A549 (cell line): ENCODE data around the gene LILRA5. TPM values are rescaled to one million over a fixed set of nuclear protein-coding genes. Genes with fewer than 3 reads are reported as not detected.
A peak's percentile ranks its signal among the peaks of the same experiment; 100 is the strongest.

ENCODE experiments used
- ATAC-seq, 2 experiments: fragments of 200-7000 bp in 1 of 2; fragments of >200 bp in 1 of 2; cut with Nextera tagmentation in 1 of 2; cut with Tn5 transposase in 1 of 2; 3 replicates each; pipeline versions ENCODE4 v1.8.0 to v1.9.1; 2018 to 2020; ENCODE audit warnings: mild to moderate bottlenecking in 1 of 2, moderate library complexity in 1 of 2
- CTCF ChIA-PET: fragments of 300-600 bp; sonication (Branson Sonifier 250); formaldehyde crosslinking; extraction: SDS; loops from one replicate; lab custom pipeline; 2021; ENCODE audit warnings: antibody characterized with exemption, inconsistent platforms; lab: Yijun Ruan, JAX
- POLR2A ChIA-PET: fragments of 350-600 bp; formaldehyde crosslinking; extraction: SDS; loops from one replicate; lab custom pipeline; 2021; ENCODE audit warnings: antibody characterized with exemption, inconsistent platforms; lab: Yijun Ruan, JAX
- DNase-seq, 2 experiments: peaks; one replicate each; pipeline versions ENCODE4 v3.0.0 to v3.0.0-alpha.2; 2011 to 2016; ENCODE audit warnings: low read depth in 1 of 2, low spot score in 1 of 2
- FAIRE-seq: peaks from 2 replicates; lab custom pipeline; 2011; peaks lifted over from hg19 to GRCh38; lab: Jason Lieb, UNC
- H3K27ac ChIP-seq, 2 experiments: fragments of >200 bp; sonication (Bioruptor Twin); formaldehyde crosslinking; 3 replicates each; pipeline ENCODE4 v1.5.1; 2016 to 2017
- H3K4me1 ChIP-seq: fragments of >200 bp; sonication (Bioruptor Twin); formaldehyde crosslinking; 3 replicates; pipeline ENCODE4 v1.6.1; 2016
- H3K4me2 ChIP-seq: fragments of >200 bp; sonication (Bioruptor Twin); formaldehyde crosslinking; 3 replicates; pipeline ENCODE4 v1.6.1; 2016
- H3K4me3 ChIP-seq: fragments of >200 bp; sonication (Bioruptor Twin); formaldehyde crosslinking; 3 replicates; pipeline ENCODE4 v1.5.1; 2016
- H3K9me3 ChIP-seq: fragments of >200 bp; sonication (Bioruptor Twin); formaldehyde crosslinking; 3 replicates; pipeline ENCODE4 v1.6.1; 2016
- CBX2 ChIP-seq: fragments of 200-600 bp; sonication (generic); IDR thresholded peaks from 2 replicates; pipeline ENCODE4 v1.6.1; 2016; ENCODE audit warnings: low read depth, mild to moderate bottlenecking, borderline replicate concordance
- HDAC2 ChIP-seq: fragments of 200-600 bp; sonication (generic); IDR thresholded peaks from 2 replicates; pipeline ENCODE4 v1.6.1; 2016
- HEYL ChIP-seq: fragments of 250-450 bp; sonication (Bioruptor Pico); IDR thresholded peaks from 2 replicates; pipeline ENCODE4 v1.8.0; 2021; ENCODE audit warnings: mild to moderate bottlenecking, moderate library complexity
- MYC ChIP-seq: IDR thresholded peaks from 2 replicates; pipeline ENCODE4 v1.6.1; 2012; ENCODE audit warnings: mild to moderate bottlenecking, inconsistent platforms, low read length, improper control_type of control experiment, borderline replicate concordance
- PHF8 ChIP-seq: fragments of 200-600 bp; sonication (generic); IDR thresholded peaks from 2 replicates; pipeline ENCODE4 v1.6.1; 2016; ENCODE audit warnings: low read depth, mild to moderate bottlenecking, antibody characterized with exemption, moderate library complexity, borderline replicate concordance
- POLR2A ChIP-seq: IDR thresholded peaks from 2 replicates; pipeline ENCODE4 v1.6.1; 2012; ENCODE audit warnings: mild to moderate bottlenecking, low read length
- RAD21 ChIP-seq, 2 experiments: fragments of >200 bp in 1 of 2; sonication (Bioruptor Twin) in 1 of 2; formaldehyde crosslinking in 1 of 2; IDR thresholded peaks in 1 of 2; conservative IDR thresholded peaks in 1 of 2; 2 replicates in 1 of 2; 3 replicates in 1 of 2; pipeline ENCODE4 v1.6.1; 2012 to 2018; ENCODE audit warnings: inconsistent platforms in 1 of 2
- SMC3 ChIP-seq: fragments of >200 bp; sonication (Bioruptor Twin); formaldehyde crosslinking; IDR thresholded peaks from 3 replicates; pipeline ENCODE4 v1.6.1; 2018; ENCODE audit warnings: inconsistent platforms
- TFCP2L1 ChIP-seq: fragments of 250-450 bp; sonication (Bioruptor Pico); IDR thresholded peaks from 2 replicates; pipeline ENCODE4 v1.5.0; 2021; ENCODE audit warnings: mild to moderate bottlenecking
- WGBS: methylation state at CpG from one replicate; pipeline ENCODE4 v1.1.6; 2017; ENCODE audit errors: missing lambda C conversion rate; 5-methylcytosine and 5-hydroxymethylcytosine counted together
- polyA plus RNA-seq, 4 experiments: library from polyadenylated mRNA; depleted of rRNA in 3 of 4; stranded (reverse); fragments of >200 nt; fragmentation: RNase III in 1 of 4; extraction: RNeasy Plus Mini Kit Qiagen cat#74134 plus additional on column Dnase treatment in 1 of 4; gene quantifications; 2 replicates in 3 of 4; 3 replicates in 1 of 4; pipeline ENCODE4 v1.2.3, GENCODE V29; 2011 to 2017
- TF ChIP-seq, protein P1 (sequence below): fragments of 200-600 bp; sonication (generic); IDR thresholded peaks from 2 replicates; pipeline ENCODE4 v1.6.1; 2016; ENCODE audit warnings: antibody characterized with exemption, mild to moderate bottlenecking, moderate library complexity
- TF ChIP-seq, protein P2 (sequence below): fragments of 250-450 bp; sonication (Bioruptor Pico); IDR thresholded peaks from 2 replicates; pipeline ENCODE4 v1.5.0; 2020; ENCODE audit warnings: low read depth, mild to moderate bottlenecking, moderate library complexity
- TF ChIP-seq, protein P3 (sequence below): IDR thresholded peaks from 2 replicates; pipeline ENCODE4 v1.6.1; 2012; ENCODE audit warnings: low read depth, borderline replicate concordance
- TF ChIP-seq, protein P4 (sequence below): fragments of 150-350 bp; IDR thresholded peaks from 2 replicates; pipeline ENCODE4 v1.6.1; 2014; ENCODE audit warnings: low read depth, mild to moderate bottlenecking, low read length

LILRA5 gene
- polyA plus RNA-seq, 2 of the 4 experiments (the other 2 are of a cell fraction), result not detected

DNA sequence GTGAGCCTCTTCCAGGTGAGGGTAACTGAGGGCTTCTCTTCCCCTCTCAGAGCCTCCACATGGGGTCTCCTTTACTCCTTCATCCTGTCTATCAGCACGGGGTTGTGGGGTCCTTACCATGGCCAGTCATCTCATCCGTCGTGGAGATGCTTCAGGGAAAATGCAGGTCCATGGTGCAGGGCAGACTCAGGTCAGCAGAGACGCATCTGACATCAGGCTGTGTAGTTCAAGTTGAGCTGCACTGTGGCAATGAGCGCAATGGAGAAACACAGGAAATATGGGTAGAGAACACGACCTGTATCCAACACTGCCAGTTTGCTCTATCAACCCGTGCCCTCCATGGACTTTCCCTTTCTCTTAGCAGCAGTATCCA lies 13.9 kb downstream of the LILRA5 start:
- Histone ChIP-seq H3K4me2 (no peak overlapping the region), H3K27ac (no peak overlapping the region)
- DNase-seq (no peak), FAIRE-seq (no peak)
- 12% methylated on average over 7 of the region's 7 CpGs for WGBS
- no peak for TF ChIP-seq HDAC2
- TF ChIP-seq HEYL (CRISPR knock-in tag), result no peak
- TF ChIP-seq, protein P1, sequence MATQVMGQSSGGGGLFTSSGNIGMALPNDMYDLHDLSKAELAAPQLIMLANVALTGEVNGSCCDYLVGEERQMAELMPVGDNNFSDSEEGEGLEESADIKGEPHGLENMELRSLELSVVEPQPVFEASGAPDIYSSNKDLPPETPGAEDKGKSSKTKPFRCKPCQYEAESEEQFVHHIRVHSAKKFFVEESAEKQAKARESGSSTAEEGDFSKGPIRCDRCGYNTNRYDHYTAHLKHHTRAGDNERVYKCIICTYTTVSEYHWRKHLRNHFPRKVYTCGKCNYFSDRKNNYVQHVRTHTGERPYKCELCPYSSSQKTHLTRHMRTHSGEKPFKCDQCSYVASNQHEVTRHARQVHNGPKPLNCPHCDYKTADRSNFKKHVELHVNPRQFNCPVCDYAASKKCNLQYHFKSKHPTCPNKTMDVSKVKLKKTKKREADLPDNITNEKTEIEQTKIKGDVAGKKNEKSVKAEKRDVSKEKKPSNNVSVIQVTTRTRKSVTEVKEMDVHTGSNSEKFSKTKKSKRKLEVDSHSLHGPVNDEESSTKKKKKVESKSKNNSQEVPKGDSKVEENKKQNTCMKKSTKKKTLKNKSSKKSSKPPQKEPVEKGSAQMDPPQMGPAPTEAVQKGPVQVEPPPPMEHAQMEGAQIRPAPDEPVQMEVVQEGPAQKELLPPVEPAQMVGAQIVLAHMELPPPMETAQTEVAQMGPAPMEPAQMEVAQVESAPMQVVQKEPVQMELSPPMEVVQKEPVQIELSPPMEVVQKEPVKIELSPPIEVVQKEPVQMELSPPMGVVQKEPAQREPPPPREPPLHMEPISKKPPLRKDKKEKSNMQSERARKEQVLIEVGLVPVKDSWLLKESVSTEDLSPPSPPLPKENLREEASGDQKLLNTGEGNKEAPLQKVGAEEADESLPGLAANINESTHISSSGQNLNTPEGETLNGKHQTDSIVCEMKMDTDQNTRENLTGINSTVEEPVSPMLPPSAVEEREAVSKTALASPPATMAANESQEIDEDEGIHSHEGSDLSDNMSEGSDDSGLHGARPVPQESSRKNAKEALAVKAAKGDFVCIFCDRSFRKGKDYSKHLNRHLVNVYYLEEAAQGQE, result no peak
- no peak for TF ChIP-seq POLR2A
- TF ChIP-seq, protein P2, sequence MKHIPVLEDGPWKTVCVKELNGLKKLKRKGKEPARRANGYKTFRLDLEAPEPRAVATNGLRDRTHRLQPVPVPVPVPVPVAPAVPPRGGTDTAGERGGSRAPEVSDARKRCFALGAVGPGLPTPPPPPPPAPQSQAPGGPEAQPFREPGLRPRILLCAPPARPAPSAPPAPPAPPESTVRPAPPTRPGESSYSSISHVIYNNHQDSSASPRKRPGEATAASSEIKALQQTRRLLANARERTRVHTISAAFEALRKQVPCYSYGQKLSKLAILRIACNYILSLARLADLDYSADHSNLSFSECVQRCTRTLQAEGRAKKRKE (CRISPR knock-in tag), result no peak
- no peak for TF ChIP-seq CBX2
- TF ChIP-seq, all 56 proteins: peak for 0
- Histone ChIP-seq H3K9me3 (peaks cover 2% of the 10 kb centered on the region; the same call in 1 of the 3 replicates), H3K4me1 (no peaks in the 10 kb centered on the region), H3K4me3 (no peak overlapping the region)
- 0 out of 6 replicates have a peak, but pooled peaks of 1 of the 2 experiments have one; percentile 12 for ATAC-seq
- ChIA-PET CTCF (interaction anchor here (0.9 to 2.3 kb wide), 2 partner anchors 112 to 130 kb away, joined by 3 to 7 read pairs; no protein-coding TSS in a partner anchor), POLR2A (interaction anchor here (0.7 kb wide), 1 partner anchor 98 kb away, joined by 3 read pairs; no protein-coding TSS in a partner anchor)

DNA sequence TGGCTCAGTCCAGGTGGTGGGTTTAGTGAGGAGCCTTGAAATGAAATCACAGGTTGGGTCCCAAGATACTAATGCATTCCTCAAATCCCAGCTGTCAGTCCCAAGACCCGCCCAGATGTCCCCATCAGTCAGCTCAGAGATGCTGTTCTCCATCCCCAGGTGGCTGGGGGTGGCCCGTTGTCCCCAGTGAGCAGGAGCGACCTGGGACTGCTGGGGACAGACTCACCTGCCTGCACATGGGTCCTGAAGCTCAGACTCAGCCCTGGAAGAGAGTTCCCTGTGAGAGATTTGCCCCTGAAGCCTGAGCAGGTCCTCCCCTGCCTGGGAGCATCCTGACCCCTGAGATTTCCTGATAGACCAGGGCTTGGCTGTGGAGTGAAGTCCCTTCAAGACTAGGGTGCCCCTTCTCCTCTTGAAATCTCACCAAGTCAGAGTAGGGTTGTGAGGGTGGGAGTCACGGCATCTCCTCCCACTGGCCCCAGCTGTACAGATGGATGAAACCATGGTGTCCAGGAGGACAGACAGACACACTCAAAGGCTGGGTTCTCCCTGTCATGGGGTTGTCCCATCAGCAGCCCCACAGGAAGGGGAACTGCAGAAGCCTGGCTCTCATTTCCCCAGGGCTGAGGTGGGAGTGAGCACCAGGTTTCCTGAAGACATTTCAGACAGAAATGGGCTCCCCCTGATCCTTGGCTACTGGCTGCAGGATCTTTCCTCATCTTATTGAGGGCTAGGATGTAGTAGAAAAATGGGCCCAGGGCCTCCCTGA lies 14.4 kb downstream of the LILRA5 start:
- no peak overlapping the region for H3K4me3 ChIP-seq
- DNase-seq, result no peak
- ChIA-PET CTCF (interaction anchor here (0.9 to 2.7 kb wide), 9 partner anchors 9 to 130 kb away, joined by 3 to 13 read pairs (median 3); no protein-coding TSS in a partner anchor), POLR2A (interaction anchor here (0.7 kb wide), 1 partner anchor 97 kb away, joined by 3 read pairs; no protein-coding TSS in a partner anchor)
- ATAC-seq, result peak in 1 of 2 experiments; percentile 20; a peak in 1 of 6 replicates
- TF ChIP-seq, protein P3, sequence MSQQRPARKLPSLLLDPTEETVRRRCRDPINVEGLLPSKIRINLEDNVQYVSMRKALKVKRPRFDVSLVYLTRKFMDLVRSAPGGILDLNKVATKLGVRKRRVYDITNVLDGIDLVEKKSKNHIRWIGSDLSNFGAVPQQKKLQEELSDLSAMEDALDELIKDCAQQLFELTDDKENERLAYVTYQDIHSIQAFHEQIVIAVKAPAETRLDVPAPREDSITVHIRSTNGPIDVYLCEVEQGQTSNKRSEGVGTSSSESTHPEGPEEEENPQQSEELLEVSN, result no peak
- TF ChIP-seq TFCP2L1 (CRISPR knock-in tag) (no peak), PHF8 (no peak), MYC (no peak)
- WGBS, result 0% methylated on average over 3 of the region's 4 CpGs
- no peaks in the 10 kb centered on the region for H3K4me1 ChIP-seq
- H3K27ac ChIP-seq, result no peak overlapping the region
- H3K9me3 ChIP-seq, result peaks cover 6% of the 10 kb centered on the region; the same call in 2 of the 3 replicates
- no peak for FAIRE-seq
- no peak overlapping the region for H3K4me2 ChIP-seq

DNA sequence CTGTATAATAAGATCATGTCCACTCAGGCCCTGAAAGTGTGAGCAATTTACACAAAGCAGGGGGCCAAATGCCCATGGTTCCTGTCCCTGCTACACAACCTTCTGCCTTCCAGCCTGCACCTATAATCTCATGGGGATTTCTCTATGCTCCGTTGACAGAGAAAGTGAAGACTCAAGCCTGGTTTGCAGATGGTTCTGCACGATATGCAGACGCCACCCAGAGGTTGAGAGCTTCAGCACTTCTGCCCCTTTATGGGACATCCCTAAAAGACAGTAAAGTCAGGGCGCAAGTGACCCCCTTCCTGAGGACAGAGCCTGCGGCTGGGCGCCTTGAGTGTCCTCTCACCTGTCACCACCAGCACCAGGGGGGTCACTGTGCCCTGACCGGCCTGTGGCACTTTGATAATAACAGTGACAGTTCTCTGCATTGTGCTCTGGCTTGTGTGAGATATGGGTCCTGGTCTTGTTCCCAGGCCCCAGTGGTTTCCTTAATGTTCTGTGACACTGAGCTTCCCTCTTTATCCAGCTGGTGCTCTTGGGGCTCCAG lies 15.1 kb downstream of the LILRA5 start:
- H3K4me2 ChIP-seq, result no peak overlapping the region
- WGBS, result 7% methylated on average over 7 of the region's 7 CpGs
- peaks cover 10% of the 10 kb centered on the region; the same call in 2 of the 3 replicates for H3K9me3 ChIP-seq
- ChIA-PET POLR2A (no interaction called here), CTCF (interaction anchor here (0.6 to 2.7 kb wide), 10 partner anchors 10 to 129 kb away, joined by 3 to 13 read pairs (median 3); no protein-coding TSS in a partner anchor)
- FAIRE-seq (no peak), ATAC-seq (peak; percentile 74 to 83; a peak in 4 of 6 replicates), DNase-seq (peak in 1 of 2 experiments; percentile 29)
- no peak overlapping the region for H3K27ac ChIP-seq
- no peaks in the 10 kb centered on the region for H3K4me1 ChIP-seq
- no peak overlapping the region for H3K4me3 ChIP-seq
- TF ChIP-seq SMC3 (0 out of 3 replicates have a peak, but pooled peaks have one; percentile 21), RAD21 (conservative IDR thresholded peaks at IDR 0.05 in 1 of 2, IDR thresholded peaks at IDR 0.05 in 1 of 2) (peak; percentile 22 to 49; a peak in 3 of 5 replicates)
- TF ChIP-seq, protein P4, sequence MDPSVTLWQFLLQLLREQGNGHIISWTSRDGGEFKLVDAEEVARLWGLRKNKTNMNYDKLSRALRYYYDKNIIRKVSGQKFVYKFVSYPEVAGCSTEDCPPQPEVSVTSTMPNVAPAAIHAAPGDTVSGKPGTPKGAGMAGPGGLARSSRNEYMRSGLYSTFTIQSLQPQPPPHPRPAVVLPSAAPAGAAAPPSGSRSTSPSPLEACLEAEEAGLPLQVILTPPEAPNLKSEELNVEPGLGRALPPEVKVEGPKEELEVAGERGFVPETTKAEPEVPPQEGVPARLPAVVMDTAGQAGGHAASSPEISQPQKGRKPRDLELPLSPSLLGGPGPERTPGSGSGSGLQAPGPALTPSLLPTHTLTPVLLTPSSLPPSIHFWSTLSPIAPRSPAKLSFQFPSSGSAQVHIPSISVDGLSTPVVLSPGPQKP, result no peak
